ENCODE measurements around the gene FSIP2. TPM values are rescaled to one million over a fixed set of nuclear protein-coding genes. Genes with fewer than 3 reads are reported as not detected.

The FSIP2 gene
- total RNA-seq, 3 donors from 2014 or later (not counting 1 experiment from before 2014, with no cell fraction given) = 0.79 to 1.5 (median 0.95) TPM

- Mint-ChIP-seq H3K36me3 (no peaks in the 10 kb centered on the region), H3K9me3 (peaks cover 4 to 11% of the 10 kb centered on the region in 2 donors), H3K4me3 (no peak overlapping the region), H3K4me1 (no peaks in the 10 kb centered on the region), H3K27ac (no peak overlapping the region), H3K27me3 (ENCODE audit: low read depth in 2 of 2) (no peaks in the 10 kb centered on the region)
- H3K27ac ChIP-seq (ENCODE audit: low read length) = no peak overlapping the region
- H3K36me3 ChIP-seq (ENCODE audit: control insufficient read depth, insufficient read depth, low read length) = no peaks in the 10 kb centered on the region
- WGBS (ENCODE audit: insufficient coverage) = no CpG with 5 or more reads among the region's 2 CpGs
- DNase-seq (no peak), ATAC-seq (no peak)
- intact Hi-C loops (cut with micrococcal nuclease) = no loop called here
- H3K9me3 ChIP-seq (ENCODE audit: control insufficient read depth, insufficient read depth, low read length) = no peaks in the 10 kb centered on the region
- no peak overlapping the region for H3K4me3 ChIP-seq (ENCODE audit: low read length)
- no peaks in the 10 kb centered on the region for H3K4me1 ChIP-seq (ENCODE audit: control insufficient read depth, insufficient read depth, low read length)
- TF ChIP-seq CTCF (IDR thresholded peaks at IDR 0.05) = no peak
- no peaks in the 10 kb centered on the region for H3K27me3 ChIP-seq (ENCODE audit: control insufficient read depth, insufficient read depth, low read length)
These were observed 42.3 kb downstream of the FSIP2 start for GRCh38 chr2:185780890-185781289.

GRCh38 chr2:185782223-185782769 lies 43.7 kb downstream of the FSIP2 start:
- Histone ChIP-seq H3K27ac (ENCODE audit: low read length) (no peak overlapping the region), H3K36me3 (ENCODE audit: control insufficient read depth, insufficient read depth, low read length) (no peaks in the 10 kb centered on the region), H3K4me3 (ENCODE audit: low read length) (no peak overlapping the region), H3K27me3 (ENCODE audit: control insufficient read depth, insufficient read depth, low read length) (no peaks in the 10 kb centered on the region), H3K9me3 (ENCODE audit: control insufficient read depth, insufficient read depth, low read length) (no peaks in the 10 kb centered on the region), H3K4me1 (ENCODE audit: control insufficient read depth, insufficient read depth, low read length) (no peaks in the 10 kb centered on the region)
- H3K27me3 Mint-ChIP-seq (ENCODE audit: low read depth in 2 of 2) = no peaks in the 10 kb centered on the region
- no peaks in the 10 kb centered on the region for H3K4me1 Mint-ChIP-seq
- intact Hi-C loops (cut with micrococcal nuclease) = no loop called here
- H3K9me3 Mint-ChIP-seq = peaks cover 7 to 14% of the 10 kb centered on the region in 2 donors
- no peak for TF ChIP-seq CTCF (IDR thresholded peaks at IDR 0.05)
- no peaks in the 10 kb centered on the region for H3K36me3 Mint-ChIP-seq
- DNase-seq (no peak), ATAC-seq (no peak)
- 62% methylated on average over 3 of the region's 4 CpGs for WGBS (ENCODE audit: insufficient coverage)
- H3K27ac Mint-ChIP-seq = no peak overlapping the region
- H3K4me3 Mint-ChIP-seq = no peak overlapping the region

GRCh38 chr2:185785156-185785555 lies 46.6 kb downstream of the FSIP2 start:
- Mint-ChIP-seq H3K27ac (no peak overlapping the region), H3K9me3 (peaks cover 5 to 13% of the 10 kb centered on the region in 2 donors), H3K36me3 (no peaks in the 10 kb centered on the region), H3K27me3 (ENCODE audit: low read depth in 2 of 2) (no peaks in the 10 kb centered on the region), H3K4me1 (no peaks in the 10 kb centered on the region), H3K4me3 (no peak overlapping the region)
- H3K27me3 ChIP-seq (ENCODE audit: control insufficient read depth, insufficient read depth, low read length) = no peaks in the 10 kb centered on the region
- ATAC-seq (no peak), DNase-seq (no peak)
- intact Hi-C loops (cut with micrococcal nuclease) = no loop called here
- no peak for TF ChIP-seq CTCF (IDR thresholded peaks at IDR 0.05)
- no peaks in the 10 kb centered on the region for H3K36me3 ChIP-seq (ENCODE audit: control insufficient read depth, insufficient read depth, low read length)
- no peak overlapping the region for H3K27ac ChIP-seq (ENCODE audit: low read length)
- no peaks in the 10 kb centered on the region for H3K9me3 ChIP-seq (ENCODE audit: control insufficient read depth, insufficient read depth, low read length)
- H3K4me3 ChIP-seq (ENCODE audit: low read length) = no peak overlapping the region
- no peaks in the 10 kb centered on the region for H3K4me1 ChIP-seq (ENCODE audit: control insufficient read depth, insufficient read depth, low read length)

- peaks cover 4 to 10% of the 10 kb centered on the region in 2 donors for H3K9me3 Mint-ChIP-seq
These were observed 47.4 kb downstream of the FSIP2 start for GRCh38 chr2:185785851-185786473.

More at GRCh38 chr2:185785851-185786473, 47.4 kb downstream of the FSIP2 start:
- Mint-ChIP-seq H3K27ac (no peak overlapping the region), H3K27me3 (ENCODE audit: low read depth in 2 of 2) (no peaks in the 10 kb centered on the region), H3K4me1 (no peaks in the 10 kb centered on the region), H3K36me3 (no peaks in the 10 kb centered on the region), H3K4me3 (no peak overlapping the region)
- H3K27me3 ChIP-seq (ENCODE audit: control insufficient read depth, insufficient read depth, low read length) = no peaks in the 10 kb centered on the region
- DNase-seq (no peak), ATAC-seq (no peak)
- H3K4me3 ChIP-seq (ENCODE audit: low read length) = no peak overlapping the region
- intact Hi-C loops (cut with micrococcal nuclease) = no loop called here
- no peaks in the 10 kb centered on the region for H3K4me1 ChIP-seq (ENCODE audit: control insufficient read depth, insufficient read depth, low read length)
- TF ChIP-seq CTCF (IDR thresholded peaks at IDR 0.05) = no peak
- H3K9me3 ChIP-seq (ENCODE audit: control insufficient read depth, insufficient read depth, low read length) = no peaks in the 10 kb centered on the region
- H3K36me3 ChIP-seq (ENCODE audit: control insufficient read depth, insufficient read depth, low read length) = no peaks in the 10 kb centered on the region
- 80% methylated on average over 1 of the region's 2 CpGs for WGBS (ENCODE audit: insufficient coverage)
- H3K27ac ChIP-seq (ENCODE audit: low read length) = no peak overlapping the region

All from natural killer cell (primary cell).